Ureter (tissue), 1 donor: ENCODE data around the gene KIRREL3. TPM values are rescaled to one million over a fixed set of nuclear protein-coding genes. Genes with fewer than 3 reads are reported as not detected.

Source experiments
- DNase-seq: peaks from one replicate; pipeline ENCODE4 v3.0.0-alpha.2; 2020; ENCODE audit warnings: low spot score
- total RNA-seq: library from RNA; stranded (reverse); gene quantifications from one replicate; pipeline ENCODE4 v1.2.4, GENCODE V29; 2023
- donor health status: DM: yes; HTN: yes; CAD: no.

Gene KIRREL3
- total RNA-seq, 1 donor from 2014 or later = not detected

GRCh38 chr11:126467471-126467870, 533.1 kb downstream of the KIRREL3 start:
- DNase-seq = no peak

DNA sequence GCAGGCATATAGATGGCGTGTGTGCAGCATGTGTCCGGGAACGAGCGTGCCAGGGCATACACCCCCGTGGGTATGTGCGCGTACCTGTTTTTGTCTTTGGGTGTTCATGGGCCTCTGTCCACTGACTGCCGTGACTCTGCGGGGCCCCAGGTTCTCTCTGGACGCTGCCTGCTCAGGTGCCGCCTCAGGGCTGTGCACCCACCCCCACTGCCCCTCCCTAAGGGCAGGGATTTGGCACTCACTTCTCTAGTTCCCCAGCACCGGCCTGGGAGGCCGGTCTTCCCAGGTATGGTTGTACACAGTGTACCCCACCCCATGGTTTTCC, 533.6 kb downstream of the KIRREL3 start:
- DNase-seq = no peak

DNA sequence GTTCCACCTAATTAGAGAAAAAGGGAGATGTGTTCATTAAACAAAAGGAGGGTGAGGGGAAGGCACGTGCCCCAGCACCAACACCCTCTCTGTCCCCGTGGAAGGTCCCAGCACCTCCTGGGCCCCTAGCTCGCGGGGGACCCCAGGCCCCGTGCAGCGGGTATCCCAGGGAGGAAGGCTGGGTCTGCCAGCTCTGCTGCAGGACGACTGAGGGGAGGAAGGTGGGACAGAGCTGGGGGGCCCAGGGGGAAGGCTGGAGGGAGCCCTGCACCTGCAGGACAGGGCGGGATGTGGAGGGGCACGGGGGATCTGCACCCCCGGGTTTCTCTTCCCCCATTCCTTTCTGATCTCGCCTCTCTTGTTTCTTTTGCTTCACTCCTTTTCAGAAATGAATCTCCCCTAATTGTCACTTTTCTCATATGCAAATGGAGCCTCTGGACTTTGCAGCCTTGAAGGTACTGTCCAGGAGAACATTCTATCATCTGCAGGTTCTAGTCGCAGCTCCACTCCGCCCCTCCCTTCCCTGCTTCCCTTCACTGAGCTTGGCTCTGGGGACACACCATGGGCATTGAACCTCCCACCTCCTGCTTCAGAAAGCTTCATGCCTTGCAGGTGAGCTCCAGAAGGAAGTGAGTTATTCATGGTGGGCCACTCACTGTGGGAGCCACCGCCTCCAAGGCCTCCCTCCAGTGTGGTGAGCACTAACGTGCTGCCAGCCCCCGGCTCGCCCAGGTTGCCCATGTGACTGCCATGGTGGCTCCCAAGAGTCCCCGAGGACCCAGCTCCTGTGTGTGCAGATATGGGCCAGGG, 534.1 kb downstream of the KIRREL3 start:
- no peak for DNase-seq

- no peak for DNase-seq
These were observed 534.9 kb downstream of the KIRREL3 start for GRCh38 chr11:126465573-126466188.

DNA sequence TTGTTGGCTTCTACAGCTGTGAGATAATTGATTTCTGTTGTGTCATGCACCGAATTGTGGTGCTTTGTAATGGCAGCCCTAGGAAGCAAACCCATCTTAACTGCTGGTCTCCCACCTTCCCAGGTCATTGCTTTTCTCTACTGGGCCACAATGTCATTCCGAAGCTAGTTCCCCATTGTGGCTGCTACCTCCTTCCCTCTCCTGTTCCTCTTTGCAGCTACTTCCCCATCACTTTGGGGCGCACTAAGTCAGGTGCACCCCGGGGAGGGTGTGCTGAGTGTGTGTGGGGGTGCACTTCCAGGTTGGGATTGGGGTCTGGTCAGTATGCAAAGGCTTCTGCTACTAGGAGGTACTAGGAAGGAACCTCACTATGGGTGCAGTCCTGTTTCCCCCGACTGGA, 535.8 kb downstream of the KIRREL3 start:
- no peak for DNase-seq

DNA sequence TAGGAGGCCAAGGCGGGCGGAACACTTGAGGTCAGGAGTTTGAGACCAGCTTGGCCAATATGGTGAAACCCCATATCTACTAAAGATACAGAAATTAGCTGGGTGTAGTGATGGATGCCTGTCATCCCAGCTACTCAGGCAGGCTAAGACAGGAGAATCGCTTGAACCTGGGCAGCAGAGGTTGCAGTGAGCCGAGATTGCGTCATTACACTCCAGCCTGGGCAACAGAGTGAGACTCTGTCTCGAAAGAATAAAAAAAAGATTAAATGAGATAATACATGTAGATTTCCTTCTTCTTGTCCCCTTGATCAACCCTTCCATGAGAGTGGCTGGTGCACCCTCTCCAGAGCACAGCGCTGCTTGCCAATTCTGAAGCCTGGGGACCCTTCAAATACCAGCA, 538.1 kb downstream of the KIRREL3 start:
- no peak for DNase-seq

DNA sequence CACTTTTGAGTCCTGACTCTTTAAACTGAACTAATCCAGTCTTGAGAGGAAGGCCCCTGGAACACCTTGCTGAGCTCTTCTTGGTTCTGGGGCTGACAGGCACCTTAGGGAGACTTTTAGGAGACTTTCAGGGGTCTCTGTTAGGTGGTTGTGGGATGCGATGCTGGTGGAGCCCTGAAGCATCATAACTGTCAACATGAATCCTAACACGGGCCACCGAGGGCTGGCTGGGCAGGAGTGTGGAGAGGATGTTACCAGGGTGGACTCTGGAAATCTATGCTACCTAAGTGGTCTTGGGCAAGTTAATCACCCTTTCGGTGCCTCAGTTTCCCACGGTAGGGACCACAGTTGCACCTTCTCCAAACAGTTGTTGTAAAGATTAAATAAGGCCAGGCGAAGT, 538.6 kb downstream of the KIRREL3 start:
- DNase-seq = no peak

- DNase-seq = no peak
These were observed 539.5 kb downstream of the KIRREL3 start for GRCh38 chr11:126461096-126461440.

GRCh38 chr11:126460417-126461095, 540.0 kb downstream of the KIRREL3 start:
- no peak for DNase-seq

DNA sequence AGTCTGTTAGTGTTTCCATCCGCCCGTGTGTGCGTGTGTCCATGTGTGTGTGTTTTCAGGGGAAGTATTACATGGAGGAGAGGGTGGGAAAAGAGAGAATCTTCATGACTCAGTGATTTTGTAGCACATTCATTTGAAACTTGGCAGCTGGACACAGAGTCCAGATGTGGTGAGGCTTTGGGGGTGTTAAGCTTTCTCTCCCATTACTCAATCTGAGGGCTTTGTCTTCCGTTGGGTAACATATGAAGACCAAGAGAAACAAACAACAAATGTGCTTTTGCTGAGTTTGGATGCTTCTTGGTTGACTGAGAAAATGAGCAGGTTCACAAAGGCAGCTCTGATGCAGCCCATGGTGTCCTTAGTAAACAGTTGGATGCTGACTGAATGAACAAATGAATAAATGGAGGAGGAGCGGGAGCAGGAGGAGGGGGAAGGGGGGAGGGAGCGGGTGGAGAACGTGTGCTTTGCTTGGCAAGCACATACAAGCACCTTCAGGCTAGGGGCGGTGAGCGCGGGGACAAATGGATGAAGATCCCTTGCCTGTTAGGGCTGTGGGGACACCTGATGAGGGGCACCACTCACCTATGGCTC, 540.8 kb downstream of the KIRREL3 start:
- DNase-seq = no peak

GRCh38 chr11:126457817-126458216, 542.8 kb downstream of the KIRREL3 start:
- no peak for DNase-seq

DNA sequence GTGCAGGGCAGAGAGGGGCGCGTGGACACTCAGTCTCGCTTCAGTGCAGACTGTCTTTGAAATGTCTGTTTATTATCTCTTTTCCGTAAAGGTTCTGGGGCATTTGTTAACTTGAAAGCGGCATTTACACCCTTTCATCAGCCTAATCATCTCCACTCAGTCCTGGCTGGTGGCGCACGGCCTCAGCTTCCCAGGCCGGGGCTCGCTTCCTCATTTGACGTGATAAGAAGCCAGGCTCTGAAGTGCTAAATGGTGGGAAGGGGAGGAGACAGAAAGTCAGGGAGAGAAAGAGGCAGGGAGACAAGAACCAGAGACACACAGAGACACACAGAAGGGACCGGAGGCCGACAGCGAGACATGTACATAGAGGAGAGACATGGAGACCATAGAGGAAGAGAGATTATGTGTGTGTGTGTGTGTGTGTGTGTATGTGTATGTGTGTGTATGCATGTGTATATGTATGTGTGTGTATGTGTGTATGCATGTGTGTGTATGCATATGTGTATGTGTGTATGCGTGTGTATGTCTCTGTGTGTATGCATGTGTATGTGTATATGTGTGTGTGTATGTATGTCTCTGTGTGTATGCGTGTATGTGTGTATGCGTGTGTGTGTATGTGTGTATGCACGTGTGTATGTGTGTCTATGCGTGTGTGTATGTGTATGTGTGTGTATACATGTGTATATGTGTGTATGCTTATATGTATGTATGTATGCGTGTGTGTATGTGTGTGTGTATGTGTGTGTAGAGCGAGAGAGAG, 543.6 kb downstream of the KIRREL3 start:
- no peak for DNase-seq

GRCh38 chr11:126456089-126456488, 544.5 kb downstream of the KIRREL3 start:
- DNase-seq = no peak

GRCh38 chr11:126452241-126453101, 548.1 kb downstream of the KIRREL3 start:
- DNase-seq = no peak

DNA sequence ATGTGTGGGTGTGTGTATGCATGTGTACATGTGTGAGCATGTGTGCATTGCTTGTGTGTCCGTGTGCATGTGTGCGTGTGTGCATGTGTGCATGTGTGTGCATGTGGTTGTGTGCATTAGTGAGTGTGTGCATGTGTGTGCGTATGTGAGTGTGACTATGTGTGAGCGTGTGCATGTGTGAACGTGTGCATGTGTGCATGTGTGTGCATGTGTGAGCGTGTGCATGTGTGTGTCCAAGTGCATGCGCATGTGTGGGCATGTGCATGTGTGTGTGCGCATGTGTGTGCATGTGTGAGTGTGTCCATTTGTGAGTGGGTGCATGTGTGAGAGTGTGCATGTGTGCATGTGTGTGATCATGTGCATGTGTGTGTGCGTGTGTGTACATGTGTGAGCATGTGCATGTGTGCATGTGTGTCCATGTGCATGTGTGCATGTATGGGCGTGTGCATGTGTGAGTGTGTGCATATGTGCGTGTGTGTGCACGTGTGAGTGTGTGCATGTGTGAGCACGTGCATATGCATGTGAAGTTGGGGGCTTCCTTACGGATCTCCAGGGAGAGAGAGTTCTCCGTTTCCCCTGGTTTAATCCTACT, 549.3 kb downstream of the KIRREL3 start:
- no peak for DNase-seq

DNA sequence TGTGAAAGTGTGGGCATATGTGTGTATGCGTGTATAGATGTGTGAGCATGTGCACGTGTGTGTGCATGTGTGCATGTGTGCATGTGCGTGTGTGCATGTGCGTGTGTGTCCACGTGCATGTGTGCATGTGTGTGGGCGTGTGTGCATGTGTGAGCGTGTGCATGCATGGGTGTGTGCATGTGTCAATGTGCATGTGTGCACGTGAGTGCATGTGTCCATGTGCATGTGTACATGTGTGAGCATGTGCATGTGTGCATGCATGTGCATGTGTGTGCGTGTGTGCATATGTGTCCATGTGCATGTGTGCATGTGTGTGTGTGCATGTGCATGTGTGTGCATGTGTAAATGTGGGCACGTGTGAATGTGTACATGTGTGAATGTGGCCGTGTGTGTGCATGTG, 549.8 kb downstream of the KIRREL3 start:
- no peak for DNase-seq

DNA sequence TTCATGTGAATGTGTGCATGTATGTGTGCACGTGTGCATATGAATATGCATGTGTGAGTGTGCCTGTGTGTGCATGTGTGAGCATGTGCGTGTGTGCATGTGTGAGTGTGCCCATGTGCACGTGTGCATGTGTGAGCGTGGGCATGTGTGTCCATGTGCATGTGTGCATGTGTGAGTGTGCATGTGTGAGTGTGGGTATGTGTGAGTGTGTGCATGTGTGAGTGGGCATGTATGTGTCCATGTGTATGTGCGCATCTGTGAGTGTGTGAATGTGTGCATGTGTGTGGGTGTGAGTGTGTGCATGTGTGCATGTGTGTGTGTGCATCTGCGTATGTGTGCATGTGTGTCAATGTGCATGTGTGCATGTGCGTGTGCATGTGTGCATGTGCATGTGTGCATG, 550.4 kb downstream of the KIRREL3 start:
- no peak for DNase-seq

DNA sequence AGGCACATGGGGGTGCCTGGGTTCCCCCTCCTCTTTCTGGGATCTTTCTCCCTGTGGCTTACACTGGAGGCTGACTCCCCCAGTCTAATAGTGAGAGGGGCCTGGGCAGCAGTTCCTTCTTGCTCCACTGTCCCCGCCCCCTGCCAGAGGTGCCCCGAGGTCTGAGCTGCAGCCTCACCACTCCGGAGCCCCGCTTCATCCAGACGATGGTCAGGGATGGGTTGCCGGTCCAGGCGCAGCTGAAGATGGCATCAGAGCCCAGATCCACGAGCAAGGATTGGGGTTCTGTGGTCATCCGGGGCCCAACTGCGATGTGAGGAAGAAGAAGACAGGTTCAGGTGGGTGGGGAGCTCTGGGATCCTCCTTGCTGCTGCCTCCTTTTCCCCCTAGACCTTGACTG, 554.0 kb downstream of the KIRREL3 start:
- DNase-seq = no peak

GRCh38 chr11:126444072-126444471, 556.5 kb downstream of the KIRREL3 start:
- no peak for DNase-seq

DNA sequence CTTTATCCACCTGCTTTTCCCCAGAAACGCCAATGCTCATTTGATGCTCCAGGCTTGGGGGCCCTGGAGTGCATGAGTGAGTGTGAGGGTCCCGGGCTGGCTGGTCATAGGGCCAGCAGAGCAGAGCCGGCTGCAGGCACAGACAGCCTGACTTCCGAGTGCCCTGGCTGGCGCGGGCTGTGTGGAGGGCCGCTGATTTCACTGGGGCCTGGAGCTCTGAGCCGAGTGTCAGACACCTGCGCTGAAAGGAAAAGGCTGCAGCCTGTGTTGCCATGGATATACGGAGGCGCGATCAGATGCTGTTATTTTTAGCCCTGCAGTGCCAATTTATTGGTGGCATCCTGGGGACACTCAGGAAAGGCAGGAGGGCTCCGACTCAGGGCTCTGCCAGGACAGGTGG, 557.5 kb downstream of the KIRREL3 start:
- no peak for DNase-seq
